ENCODE measurements around the gene BMP8A.

- TF ChIP-seq ZNF513 (tag by site-specific recombination; IDR thresholded peaks at IDR 0.05) (no peak), CTCF (tag by site-specific recombination; IDR thresholded peaks at IDR 0.05) (no peak), ZNF114 (tag by site-specific recombination; IDR thresholded peaks at IDR 0.05) (no peak), KLF17 (tag by site-specific recombination; IDR thresholded peaks at IDR 0.05) (no peak), ZNF350 (tag by site-specific recombination; IDR thresholded peaks at IDR 0.05) (no peak), ZNF660 (tag by site-specific recombination; IDR thresholded peaks at IDR 0.05) (no peak), PRDM10 (tag by site-specific recombination; IDR thresholded peaks at IDR 0.05) (no peak), KLF10 (tag by site-specific recombination; IDR thresholded peaks at IDR 0.05) (no peak), ZNF777 (tag by site-specific recombination; IDR thresholded peaks at IDR 0.05; ENCODE audit: borderline replicate concordance) (no peak), GLIS1 (tag by site-specific recombination; IDR thresholded peaks at IDR 0.05) (no peak), BCL6B (tag by site-specific recombination; IDR thresholded peaks at IDR 0.05) (no peak), ZNF202 (tag by site-specific recombination; IDR thresholded peaks at IDR 0.05; ENCODE audit: borderline replicate concordance) (no peak)
These were observed 3.4 kb downstream of the BMP8A start for GRCh38 chr1:39494671-39495410.

All from HEK293 (cell line).